Measurements from ENCODE around the gene SYS1. TPM values are rescaled to one million over a fixed set of nuclear protein-coding genes. Genes with fewer than 3 reads are reported as not detected.

Gene SYS1
- total and polyA plus RNA-seq, 2 of the 8 experiments (the other 6 are each of a cell fraction or from before 2014, with no cell fraction given) = 19.6 to 50.8 TPM

DNA sequence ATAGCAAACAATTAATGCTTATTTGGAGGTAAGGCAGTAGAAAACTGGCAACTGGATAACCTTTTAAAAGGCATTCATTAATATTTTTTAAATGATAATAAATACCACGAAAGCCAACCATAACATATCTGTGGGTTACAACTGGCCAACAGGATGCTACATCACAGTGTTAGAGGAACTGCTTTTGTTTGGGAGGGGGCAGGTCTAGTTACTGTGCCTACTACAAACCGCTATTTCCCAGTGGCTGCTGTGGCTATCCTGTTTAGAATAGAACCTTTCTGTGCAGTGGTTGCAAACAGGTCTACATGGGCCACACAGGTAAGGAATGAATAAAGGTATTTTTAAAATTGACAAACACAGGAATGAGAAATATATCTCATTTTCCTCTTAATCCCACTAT, 54.0 kb downstream of the SYS1 start:
- Histone ChIP-seq H2BK15ac (ENCODE audit: low read length) (no peak overlapping the region), H3K27me3 (replicated peaks in 1 of 4; ENCODE audit: control insufficient read depth in 3 of 4, extremely low read depth in 1 of 4, insufficient read depth in 3 of 4, low read length in 3 of 4) (no peaks in the 10 kb centered on the region), H4K8ac (ENCODE audit: extremely low read depth, insufficient read depth, low read length) (no peak overlapping the region), H2AK5ac (ENCODE audit: low read depth, low read length) (no peak overlapping the region), H3K4me1 (replicated peaks in 1 of 4; ENCODE audit: control insufficient read depth in 3 of 4, insufficient read depth in 4 of 4, low read length in 3 of 4) (peaks cover 0 to 5% (median 2%) of the 10 kb centered on the region in 4 experiments; a peak in 3 of 7 replicates), H3K18ac (ENCODE audit: extremely low read depth, low read length) (no peak overlapping the region), H3K23me2 (ENCODE audit: low read depth, low read length) (peaks cover 6% of the 10 kb centered on the region), H2BK5ac (ENCODE audit: low read depth, low read length) (no peak overlapping the region), H3K4ac (replicated peaks; ENCODE audit: insufficient read length, low read depth, low read length) (no peak overlapping the region), H3K79me2 (ENCODE audit: control insufficient read depth in 1 of 2, insufficient read depth in 2 of 2, low read length in 2 of 2) (peaks cover 0 to 20% of the 10 kb centered on the region in 2 experiments; a peak in 2 of 4 replicates), H2BK12ac (ENCODE audit: low read depth, low read length) (no peak overlapping the region), H3K56ac (replicated peaks; ENCODE audit: insufficient read length, low read depth, low read length) (no peak overlapping the region), H4K20me1 (replicated peaks in 1 of 2; ENCODE audit: control insufficient read depth in 1 of 2, insufficient read depth in 2 of 2, low read length in 2 of 2) (peaks cover 0 to 4% of the 10 kb centered on the region in 2 experiments), H3K23ac (ENCODE audit: insufficient read length) (no peak overlapping the region), H2AFZ (ENCODE audit: low read length) (no peak overlapping the region), H3K9ac (replicated peaks in 1 of 4; ENCODE audit: extremely low read depth in 1 of 4, low read depth in 3 of 4, low read length in 3 of 4) (peak overlapping the region in 1 of 4 experiments; percentile 71; a peak in 1 of 7 replicates), H3K14ac (ENCODE audit: insufficient read length) (no peak overlapping the region), H4K5ac (ENCODE audit: insufficient read length, low read depth, low read length) (no peak overlapping the region), H3K27ac (ENCODE audit: low read depth, low read length) (no peak overlapping the region), H3K36me3 (ENCODE audit: control insufficient read depth in 2 of 4, insufficient read depth in 4 of 4, low read length in 3 of 4) (peaks cover 10 to 33% (median 23%) of the 10 kb centered on the region in 4 experiments), H3K4me3 (ENCODE audit: extremely low read depth in 1 of 4, insufficient read depth in 2 of 4, low read depth in 3 of 4, low read length in 4 of 4) (peak overlapping the region; percentile 74 to 89 (median 82); a peak in 7 of 8 replicates), H2BK20ac (ENCODE audit: low read length) (no peak overlapping the region), H3K9me3 (ENCODE audit: insufficient read depth in 2 of 2, low read depth in 1 of 2, low read length in 1 of 2) (no peaks in the 10 kb centered on the region), H4K91ac (replicated peaks; ENCODE audit: insufficient read length, low read length) (no peak overlapping the region), H3K79me1 (ENCODE audit: low read depth, low read length) (peaks cover 3% of the 10 kb centered on the region), H2BK120ac (replicated peaks; ENCODE audit: low read depth, low read length) (no peak overlapping the region), H3K4me2 (ENCODE audit: insufficient read depth in 1 of 2, low read depth in 2 of 2, low read length in 2 of 2) (peak overlapping the region; percentile 88 to 91)
- ChIA-PET POLR2A (ENCODE audit: partially characterized antibody) (interaction anchor here (1.0 to 6.8 kb wide), 3 partner anchors 10 to 69 kb away, joined by 4 to 71 read pairs (median 6); partner anchors contain the start of gene DBNDD2), CTCF (ENCODE audit: partially characterized antibody) (interaction anchor here (0.8 to 6.7 kb wide), 10 partner anchors 10 to 124 kb away, joined by 3 to 54 read pairs (median 9); partner anchors contain the start of gene SYS1)
- FAIRE-seq = no peak
- WGBS, 2 experiments (ENCODE audit: extremely low coverage in 1 of 2, insufficient coverage in 1 of 2, insufficient read length in 1 of 2, insufficient replicate concordance in 2 of 2, low coverage in 1 of 2, low lambda C conversion rate in 2 of 2, missing lambda C conversion rate in 1 of 2) = 78% methylated on average over 2 of the region's 2 CpGs; no CpG with 5 or more reads in 1 of the 2 experiments
- no peak for DNase-seq (ENCODE audit: low read depth in 1 of 2, low spot score in 2 of 2)
- TF ChIP-seq POLR2A (IDR thresholded peaks at IDR 0.05; ENCODE audit: control extremely low read depth in 1 of 2, low read depth in 2 of 2, low read length in 2 of 2) = no peak
- no peak for TF ChIP-seq CBX5 (IDR thresholded peaks at IDR 0.05; ENCODE audit: low read depth, low read length)
- TF ChIP-seq CTCF (IDR thresholded peaks at IDR 0.05; ENCODE audit: control extremely low read depth in 1 of 3, insufficient read depth in 1 of 3, low read depth in 1 of 3, low read length in 3 of 3) = no peak
- TF ChIP-seq TBP (IDR thresholded peaks at IDR 0.05; ENCODE audit: low read depth, low read length) = no peak
- TF ChIP-seq SIN3A (conservative IDR thresholded peaks at IDR 0.05 in 1 of 2, IDR thresholded peaks at IDR 0.05 in 1 of 2; ENCODE audit: low read depth in 1 of 2, low read length in 2 of 2) = no peak
- no peak for TF ChIP-seq RBBP5 (IDR thresholded peaks at IDR 0.05; ENCODE audit: borderline replicate concordance, low read depth, low read length)
- no peak for TF ChIP-seq ATF3 (IDR thresholded peaks at IDR 0.05; ENCODE audit: insufficient read depth, low read depth, low read length)
- no peak for TF ChIP-seq SP4 (IDR thresholded peaks at IDR 0.05; ENCODE audit: low read length)
- TF ChIP-seq RNF2 (IDR thresholded peaks at IDR 0.05; ENCODE audit: borderline replicate concordance, low read depth, low read length, missing control alignments, poor library complexity, severe bottlenecking) = no peak
- no peak for TF ChIP-seq ZNF274 (IDR thresholded peaks at IDR 0.05; ENCODE audit: borderline replicate concordance, extremely low read depth, low read length)

All from H1 (cell line).